ENCODE results near the gene ARFGEF3. TPM values are rescaled to one million over a fixed set of nuclear protein-coding genes. Genes with fewer than 3 reads are reported as not detected.

The ARFGEF3 gene
- total RNA-seq, 1 donor: under 0.01 TPM

- no peaks in the 10 kb centered on the region for H3K36me3 ChIP-seq (ENCODE audit: insufficient read depth, low read length)
- H3K27me3 ChIP-seq (ENCODE audit: insufficient read depth, low read length): peaks cover 6% of the 10 kb centered on the region
Observed at GRCh38 chr6:138239774-138240173, 78.0 kb downstream of the ARFGEF3 start.

GRCh38 chr6:138240476-138241245 lies 78.9 kb downstream of the ARFGEF3 start:
- no peak overlapping the region for H3K4me3 ChIP-seq (ENCODE audit: insufficient read depth, low read length)
- H2AFZ ChIP-seq (ENCODE audit: low read length): no peak overlapping the region
- H3K27me3 ChIP-seq (ENCODE audit: insufficient read depth, low read length): peaks cover 6% of the 10 kb centered on the region
- no peaks in the 10 kb centered on the region for H3K36me3 ChIP-seq (ENCODE audit: insufficient read depth, low read length)
- no peak for DNase-seq (ENCODE audit: insufficient read length, low spot score, missing footprints)
- no peak for TF ChIP-seq CTCF (IDR thresholded peaks at IDR 0.05; ENCODE audit: extremely low read depth, low read depth, low read length)
- H3K4me2 ChIP-seq (ENCODE audit: insufficient read depth, low read length): no peak overlapping the region
- H3K9me3 ChIP-seq (ENCODE audit: low read depth, low read length): no peaks in the 10 kb centered on the region
- no peaks in the 10 kb centered on the region for H4K20me1 ChIP-seq (ENCODE audit: insufficient read depth, low read length)
- H3K4me1 ChIP-seq (ENCODE audit: insufficient read depth, low read length): no peaks in the 10 kb centered on the region
- no peaks in the 10 kb centered on the region for H3K79me2 ChIP-seq (ENCODE audit: insufficient read depth, low read length)
- H3K27ac ChIP-seq (ENCODE audit: low read depth, low read length): no peak overlapping the region

More at GRCh38 chr6:138239774-138240173, 78.0 kb downstream of the ARFGEF3 start:
- Histone ChIP-seq H2AFZ (ENCODE audit: low read length) (no peak overlapping the region), H3K27ac (ENCODE audit: low read depth, low read length) (no peak overlapping the region), H3K4me1 (ENCODE audit: insufficient read depth, low read length) (no peaks in the 10 kb centered on the region), H4K20me1 (ENCODE audit: insufficient read depth, low read length) (no peaks in the 10 kb centered on the region), H3K79me2 (ENCODE audit: insufficient read depth, low read length) (no peaks in the 10 kb centered on the region), H3K9me3 (ENCODE audit: low read depth, low read length) (no peaks in the 10 kb centered on the region), H3K4me3 (ENCODE audit: insufficient read depth, low read length) (no peak overlapping the region), H3K4me2 (ENCODE audit: insufficient read depth, low read length) (no peak overlapping the region)
- DNase-seq (ENCODE audit: insufficient read length, low spot score, missing footprints): no peak
- TF ChIP-seq CTCF (IDR thresholded peaks at IDR 0.05; ENCODE audit: extremely low read depth, low read depth, low read length): no peak

GRCh38 chr6:138241381-138241780 lies 79.6 kb downstream of the ARFGEF3 start:
- no peaks in the 10 kb centered on the region for H3K4me1 ChIP-seq (ENCODE audit: insufficient read depth, low read length)
- H3K36me3 ChIP-seq (ENCODE audit: insufficient read depth, low read length): no peaks in the 10 kb centered on the region
- no peak for TF ChIP-seq CTCF (IDR thresholded peaks at IDR 0.05; ENCODE audit: extremely low read depth, low read depth, low read length)
- no peak overlapping the region for H3K4me3 ChIP-seq (ENCODE audit: insufficient read depth, low read length)
- H3K27me3 ChIP-seq (ENCODE audit: insufficient read depth, low read length): peaks cover 6% of the 10 kb centered on the region
- H2AFZ ChIP-seq (ENCODE audit: low read length): no peak overlapping the region
- no peaks in the 10 kb centered on the region for H3K9me3 ChIP-seq (ENCODE audit: low read depth, low read length)
- H3K4me2 ChIP-seq (ENCODE audit: insufficient read depth, low read length): no peak overlapping the region
- H3K27ac ChIP-seq (ENCODE audit: low read depth, low read length): no peak overlapping the region
- no peaks in the 10 kb centered on the region for H4K20me1 ChIP-seq (ENCODE audit: insufficient read depth, low read length)
- no peak for DNase-seq (ENCODE audit: insufficient read length, low spot score, missing footprints)
- no peaks in the 10 kb centered on the region for H3K79me2 ChIP-seq (ENCODE audit: insufficient read depth, low read length)

GRCh38 chr6:138241934-138242333 lies 80.2 kb downstream of the ARFGEF3 start:
- DNase-seq (ENCODE audit: insufficient read length, low spot score, missing footprints): no peak
- Histone ChIP-seq H3K36me3 (ENCODE audit: insufficient read depth, low read length) (no peaks in the 10 kb centered on the region), H2AFZ (ENCODE audit: low read length) (no peak overlapping the region), H3K4me3 (ENCODE audit: insufficient read depth, low read length) (no peak overlapping the region), H3K27me3 (ENCODE audit: insufficient read depth, low read length) (peaks cover 6% of the 10 kb centered on the region), H3K9me3 (ENCODE audit: low read depth, low read length) (no peaks in the 10 kb centered on the region), H3K4me1 (ENCODE audit: insufficient read depth, low read length) (no peaks in the 10 kb centered on the region), H3K4me2 (ENCODE audit: insufficient read depth, low read length) (no peak overlapping the region), H3K79me2 (ENCODE audit: insufficient read depth, low read length) (no peaks in the 10 kb centered on the region), H4K20me1 (ENCODE audit: insufficient read depth, low read length) (no peaks in the 10 kb centered on the region), H3K27ac (ENCODE audit: low read depth, low read length) (no peak overlapping the region)
- no peak for TF ChIP-seq CTCF (IDR thresholded peaks at IDR 0.05; ENCODE audit: extremely low read depth, low read depth, low read length)
